Transverse colon (tissue), 4 donors: ENCODE data around the gene MID1. TPM values are rescaled to one million over a fixed set of nuclear protein-coding genes. Genes with fewer than 3 reads are reported as not detected.
A peak's percentile ranks its signal among the peaks of the same experiment; 100 is the strongest.

Experiments used
- DNase-seq: peaks from one replicate; pipeline ENCODE4 v3.0.0-alpha.2; 2019
- H3K27ac ChIP-seq, 4 donors: fragments of 200-600 bp; sonication (generic); 2 replicates each; pipeline ENCODE4 v1.5.1; 2016 to 2018; ENCODE audit warnings: inconsistent platforms in 4 of 4
- H3K27me3 ChIP-seq: fragments of 200-600 bp; sonication (generic); 2 replicates; pipeline ENCODE4 v1.5.1; 2017; ENCODE audit warnings: inconsistent platforms
- H3K36me3 ChIP-seq, 4 donors: fragments of 200-600 bp; sonication (generic); 2 replicates each; pipeline ENCODE4 v1.5.1; 2017 to 2019; ENCODE audit warnings: inconsistent platforms in 4 of 4
- H3K4me1 ChIP-seq, 4 donors: fragments of 200-600 bp; sonication (generic); 2 replicates each; pipeline ENCODE4 v1.5.1; 2017 to 2020; ENCODE audit warnings: inconsistent platforms in 4 of 4
- H3K4me3 ChIP-seq, 4 donors: fragments of 200-600 bp; sonication (generic); 1 replicate in 1 of 4; 2 replicates in 3 of 4; pipeline versions ENCODE4 v1.5.1 to v1.6.1; 2017 to 2019; ENCODE audit warnings: inconsistent platforms in 4 of 4
- H3K9me3 ChIP-seq, 2 donors: fragments of 200-600 bp; sonication (generic); 2 replicates each; pipeline ENCODE4 v1.5.1; 2017 to 2019; ENCODE audit warnings: inconsistent platforms in 2 of 2
- EP300 ChIP-seq: sonication (generic); formaldehyde crosslinking; IDR thresholded peaks from one replicate; pipeline ENCODE4 v1.6.1; 2017; ENCODE audit warnings: antibody characterized with exemption, low read depth
- POLR2A ChIP-seq: fragments of 450-650 bp; IDR thresholded peaks from one replicate; pipeline ENCODE4 v1.6.1; 2016; ENCODE audit warnings: antibody characterized with exemption, mild to moderate bottlenecking, moderate library complexity
- POLR2AphosphoS5 ChIP-seq, 3 donors: sonication (generic); formaldehyde crosslinking; IDR thresholded peaks; one replicate each; pipeline ENCODE4 v1.6.1; 2016; ENCODE audit warnings: antibody characterized with exemption in 3 of 3
- WGBS, 2 donors: methylation state at CpG; one replicate each; pipeline ENCODE4 v1.1.5; 2018; ENCODE audit warnings: low coverage in 1 of 2; 5-methylcytosine and 5-hydroxymethylcytosine counted together
- in situ Hi-C, 4 donors: fragments of 200-750 bp; cut with MboI; loops; one replicate each; pipeline versions ENCODE4 v1.15.0 to v1.15.1; 2017; ENCODE audit warnings: low sequenced_read_pairs in 3 of 4, low pct_ligation_motif_present in 1 of 4, low pct_unique_long_range_greater_than_20kb in 1 of 4
- intact Hi-C: fragments of 100-400 bp; cut with DNase I; formaldehyde crosslinking; loops from one replicate; pipeline ENCODE4 v1.15.1; 2023; ENCODE audit warnings: low total_unique reads
- total RNA-seq, 4 donors: library from RNA; depleted of rRNA; stranded (reverse); fragments of >200 nt; gene quantifications; one replicate each; pipeline ENCODE4 v1.1.0, GENCODE V29; 2016
- TF ChIP-seq, protein P1 (sequence below), 5 experiments: fragments of 200-600 bp in 3 of 5; fragments of 450-650 bp in 2 of 5; sonication (generic) in 3 of 5; IDR thresholded peaks; 1 replicate in 2 of 5; 2 replicates in 3 of 5; pipeline ENCODE4 v1.5.1; 2016 to 2017; ENCODE audit warnings: antibody characterized with exemption in 5 of 5, inconsistent platforms in 3 of 5, mild to moderate bottlenecking in 2 of 5, moderate library complexity in 1 of 5

Gene MID1
- total RNA-seq, 4 donors from 2014 or later, result 27.0 to 85.2 (median 37.7) TPM

DNA sequence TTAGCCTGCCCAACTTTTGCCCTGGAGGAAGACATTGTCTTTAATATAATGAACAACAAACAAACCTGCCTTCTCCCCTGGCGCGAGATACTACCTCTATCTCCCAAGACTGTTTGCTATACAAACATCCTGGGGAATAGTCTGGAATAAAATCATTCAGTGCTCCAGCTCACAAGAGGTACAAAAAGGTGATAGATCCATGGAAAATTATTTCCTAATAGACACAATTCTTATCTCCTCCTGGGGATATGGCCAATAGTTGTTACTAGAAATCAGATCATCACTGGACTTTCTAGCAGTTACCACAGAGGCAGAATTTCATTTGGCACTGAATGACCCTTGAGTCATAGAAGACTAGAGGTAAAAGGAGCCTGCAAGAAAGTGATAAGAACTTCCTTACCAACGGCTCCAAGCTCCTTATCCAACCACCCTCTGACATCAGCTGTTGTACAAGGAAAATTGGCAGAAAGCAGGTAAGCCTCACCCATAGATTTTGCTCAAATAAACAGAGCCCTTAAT lies 38.1 kb downstream of the MID1 start:
- no peaks in the 10 kb centered on the region for H3K4me1 ChIP-seq
- no peak overlapping the region for H3K4me3 ChIP-seq
- 69% methylated on average over 3 of the region's 3 CpGs; no CpG with 5 or more reads in 1 of the 2 donors for WGBS, 2 donors
- no peaks in the 10 kb centered on the region for H3K27me3 ChIP-seq
- TF ChIP-seq, protein P1, sequence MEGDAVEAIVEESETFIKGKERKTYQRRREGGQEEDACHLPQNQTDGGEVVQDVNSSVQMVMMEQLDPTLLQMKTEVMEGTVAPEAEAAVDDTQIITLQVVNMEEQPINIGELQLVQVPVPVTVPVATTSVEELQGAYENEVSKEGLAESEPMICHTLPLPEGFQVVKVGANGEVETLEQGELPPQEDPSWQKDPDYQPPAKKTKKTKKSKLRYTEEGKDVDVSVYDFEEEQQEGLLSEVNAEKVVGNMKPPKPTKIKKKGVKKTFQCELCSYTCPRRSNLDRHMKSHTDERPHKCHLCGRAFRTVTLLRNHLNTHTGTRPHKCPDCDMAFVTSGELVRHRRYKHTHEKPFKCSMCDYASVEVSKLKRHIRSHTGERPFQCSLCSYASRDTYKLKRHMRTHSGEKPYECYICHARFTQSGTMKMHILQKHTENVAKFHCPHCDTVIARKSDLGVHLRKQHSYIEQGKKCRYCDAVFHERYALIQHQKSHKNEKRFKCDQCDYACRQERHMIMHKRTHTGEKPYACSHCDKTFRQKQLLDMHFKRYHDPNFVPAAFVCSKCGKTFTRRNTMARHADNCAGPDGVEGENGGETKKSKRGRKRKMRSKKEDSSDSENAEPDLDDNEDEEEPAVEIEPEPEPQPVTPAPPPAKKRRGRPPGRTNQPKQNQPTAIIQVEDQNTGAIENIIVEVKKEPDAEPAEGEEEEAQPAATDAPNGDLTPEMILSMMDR (IDR thresholded peaks at IDR 0.05), result no peak
- TF ChIP-seq EP300, result no peak
- no peak for TF ChIP-seq POLR2A
- TF ChIP-seq POLR2AphosphoS5 (IDR thresholded peaks at IDR 0.05), result no peak
- H3K36me3 ChIP-seq, result no peaks in the 10 kb centered on the region
- intact Hi-C loops, result no loop called here
- H3K9me3 ChIP-seq, result no peaks in the 10 kb centered on the region
- in situ Hi-C loops, result no loop called here
- H3K27ac ChIP-seq, result no peak overlapping the region
- no peak for DNase-seq

DNA sequence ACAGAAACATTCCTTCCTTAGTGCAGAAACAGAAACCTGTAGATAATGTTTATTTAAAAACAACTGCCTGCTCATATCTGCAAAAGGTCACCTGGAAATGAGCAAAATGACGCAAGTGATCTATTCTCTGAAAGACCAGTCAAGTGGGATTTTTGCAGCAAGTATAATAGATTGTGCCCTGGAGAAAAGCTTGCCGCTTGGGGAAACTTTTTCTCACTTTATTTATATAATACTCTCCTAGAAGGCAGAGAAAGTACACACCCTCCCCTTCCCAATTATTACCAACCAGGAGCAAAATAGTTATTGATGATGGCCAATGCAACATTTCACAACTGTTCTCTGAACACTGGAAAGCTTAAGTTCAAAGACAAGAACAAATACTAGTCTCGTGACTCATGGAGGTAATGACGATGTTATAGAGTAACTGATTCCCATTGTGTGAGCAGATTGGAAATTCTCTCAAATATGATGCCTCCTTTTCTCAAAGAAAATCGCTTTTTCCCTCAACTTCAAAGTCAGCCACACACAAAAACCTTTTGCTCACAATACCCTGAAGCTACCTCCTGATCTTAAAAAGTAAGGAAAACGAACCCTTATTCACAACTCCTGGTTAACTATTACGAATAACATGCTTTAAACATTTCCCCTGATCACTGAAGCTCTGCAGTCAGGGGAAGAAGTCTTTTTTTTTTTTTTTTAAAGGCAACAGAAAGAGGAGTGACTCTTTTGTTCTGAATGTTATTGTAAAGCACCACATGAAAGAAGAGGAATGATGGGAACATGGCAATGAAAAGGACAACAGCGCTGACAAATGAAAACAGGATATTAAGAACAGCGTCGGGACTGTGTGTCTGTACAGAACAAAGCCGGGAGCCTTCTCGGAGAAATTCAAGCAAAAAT lies 41.0 kb downstream of the MID1 start:
- H3K4me1 ChIP-seq, result no peaks in the 10 kb centered on the region
- no peaks in the 10 kb centered on the region for H3K36me3 ChIP-seq
- WGBS, 2 donors, result 56 to 59% methylated on average over 3 to 12 of the region's 12 CpGs
- no peaks in the 10 kb centered on the region for H3K27me3 ChIP-seq
- DNase-seq, result no peak
- no peak overlapping the region for H3K4me3 ChIP-seq
- TF ChIP-seq POLR2AphosphoS5 (IDR thresholded peaks at IDR 0.05) (no peak), POLR2A (no peak), EP300 (no peak)
- TF ChIP-seq, protein P1 (IDR thresholded peaks at IDR 0.05), result no peak
- intact Hi-C loops, result no loop called here
- H3K27ac ChIP-seq, result peak overlapping the region in 3 of 4 donors; percentile 10 to 51 (median 29)
- H3K9me3 ChIP-seq, result no peaks in the 10 kb centered on the region
- in situ Hi-C loops, result no loop called here

DNA sequence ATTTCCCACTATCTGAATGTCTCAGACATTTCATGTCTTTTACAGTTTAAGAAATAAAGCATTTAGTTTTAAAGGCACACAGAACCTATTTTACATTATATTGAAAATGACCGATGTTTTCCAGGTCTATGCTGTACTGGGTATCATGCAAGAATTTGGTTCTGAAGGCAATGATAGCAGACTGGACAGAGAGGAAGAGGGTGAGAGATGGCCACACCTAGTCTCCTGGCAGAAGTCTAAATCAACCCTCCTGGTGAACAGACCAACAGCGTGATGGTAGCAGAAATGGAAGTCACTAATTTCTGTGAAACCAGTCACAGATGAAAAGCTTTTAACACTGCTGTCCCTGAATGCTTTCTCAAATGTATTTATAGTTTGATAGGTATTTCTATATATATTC lies 41.9 kb downstream of the MID1 start:
- Histone ChIP-seq H3K4me1 (no peaks in the 10 kb centered on the region), H3K36me3 (no peaks in the 10 kb centered on the region), H3K27ac (peak overlapping the region in 2 of 4 donors; percentile 10 to 51), H3K9me3 (no peaks in the 10 kb centered on the region), H3K27me3 (no peaks in the 10 kb centered on the region), H3K4me3 (no peak overlapping the region)
- TF ChIP-seq, protein P1 (IDR thresholded peaks at IDR 0.05), result no peak
- no peak for TF ChIP-seq EP300
- TF ChIP-seq POLR2A, result no peak
- TF ChIP-seq POLR2AphosphoS5 (IDR thresholded peaks at IDR 0.05), result no peak
- DNase-seq, result no peak
- in situ Hi-C loops (no loop called here), intact Hi-C loops (no loop called here)
- 78 to 86% methylated on average over 1 to 2 of the region's 2 CpGs for WGBS, 2 donors

DNA sequence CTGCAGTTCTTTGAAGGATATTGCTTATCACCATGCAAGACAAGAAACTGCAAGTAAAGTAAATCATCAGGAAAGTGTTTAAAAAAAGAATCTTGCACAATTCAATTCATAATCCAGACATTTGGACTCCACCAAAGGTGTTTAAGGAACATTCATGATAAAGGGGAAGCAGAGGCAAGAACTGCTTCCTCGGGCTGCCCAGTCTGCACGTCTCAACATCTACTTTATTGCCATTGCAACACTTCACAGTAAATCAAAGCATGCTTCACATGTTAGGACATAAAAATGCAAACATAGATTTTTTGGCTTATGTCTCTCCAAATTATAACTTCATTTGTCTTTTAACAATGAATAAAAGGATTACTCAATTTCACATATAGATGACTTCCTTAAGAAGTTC lies 42.5 kb downstream of the MID1 start:
- TF ChIP-seq EP300 (no peak), POLR2A (no peak), POLR2AphosphoS5 (IDR thresholded peaks at IDR 0.05) (no peak)
- TF ChIP-seq, protein P1 (IDR thresholded peaks at IDR 0.05), result no peak
- Histone ChIP-seq H3K36me3 (no peaks in the 10 kb centered on the region), H3K9me3 (no peaks in the 10 kb centered on the region), H3K4me3 (no peak overlapping the region), H3K4me1 (no peaks in the 10 kb centered on the region), H3K27me3 (no peaks in the 10 kb centered on the region), H3K27ac (peak overlapping the region in 2 of 4 donors; percentile 6 to 10)
- WGBS, 2 donors, result 14 to 31% methylated on average over 1 to 2 of the region's 2 CpGs
- no peak for DNase-seq
- in situ Hi-C loops (no loop called here), intact Hi-C loops (no loop called here)
